ENCODE results near the gene TPM2.

DNA sequence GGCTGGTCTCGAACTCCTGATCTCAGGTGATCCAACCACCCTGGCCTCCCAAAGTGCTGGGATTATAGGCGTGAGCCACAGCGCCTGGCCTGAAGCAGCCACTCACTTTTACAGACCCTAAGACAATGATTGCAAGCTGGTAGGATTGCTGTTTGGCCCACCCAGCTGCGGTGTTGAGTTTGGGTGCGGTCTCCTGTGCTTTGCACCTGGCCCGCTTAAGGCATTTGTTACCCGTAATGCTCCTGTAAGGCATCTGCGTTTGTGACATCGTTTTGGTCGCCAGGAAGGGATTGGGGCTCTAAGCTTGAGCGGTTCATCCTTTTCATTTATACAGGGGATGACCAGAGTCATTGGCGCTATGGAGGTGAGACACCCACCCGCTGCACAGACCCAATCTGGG is 14.5 kb downstream of the TPM2 start:
- TF ChIP-seq, protein P1, sequence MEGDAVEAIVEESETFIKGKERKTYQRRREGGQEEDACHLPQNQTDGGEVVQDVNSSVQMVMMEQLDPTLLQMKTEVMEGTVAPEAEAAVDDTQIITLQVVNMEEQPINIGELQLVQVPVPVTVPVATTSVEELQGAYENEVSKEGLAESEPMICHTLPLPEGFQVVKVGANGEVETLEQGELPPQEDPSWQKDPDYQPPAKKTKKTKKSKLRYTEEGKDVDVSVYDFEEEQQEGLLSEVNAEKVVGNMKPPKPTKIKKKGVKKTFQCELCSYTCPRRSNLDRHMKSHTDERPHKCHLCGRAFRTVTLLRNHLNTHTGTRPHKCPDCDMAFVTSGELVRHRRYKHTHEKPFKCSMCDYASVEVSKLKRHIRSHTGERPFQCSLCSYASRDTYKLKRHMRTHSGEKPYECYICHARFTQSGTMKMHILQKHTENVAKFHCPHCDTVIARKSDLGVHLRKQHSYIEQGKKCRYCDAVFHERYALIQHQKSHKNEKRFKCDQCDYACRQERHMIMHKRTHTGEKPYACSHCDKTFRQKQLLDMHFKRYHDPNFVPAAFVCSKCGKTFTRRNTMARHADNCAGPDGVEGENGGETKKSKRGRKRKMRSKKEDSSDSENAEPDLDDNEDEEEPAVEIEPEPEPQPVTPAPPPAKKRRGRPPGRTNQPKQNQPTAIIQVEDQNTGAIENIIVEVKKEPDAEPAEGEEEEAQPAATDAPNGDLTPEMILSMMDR (IDR thresholded peaks at IDR 0.05 in 2 of 3, conservative IDR thresholded peaks at IDR 0.05 in 1 of 3; ENCODE audit: insufficient read depth in 2 of 3, low read depth in 1 of 3, low read length in 3 of 3) = no peak
- TF ChIP-seq KLF10 (CRISPR knock-in tag; IDR thresholded peaks at IDR 0.05) (no peak), ZNF232 (CRISPR knock-in tag; IDR thresholded peaks at IDR 0.05) (no peak), SMARCA4 (IDR thresholded peaks at IDR 0.05) (no peak)
- TF ChIP-seq, protein P2, sequence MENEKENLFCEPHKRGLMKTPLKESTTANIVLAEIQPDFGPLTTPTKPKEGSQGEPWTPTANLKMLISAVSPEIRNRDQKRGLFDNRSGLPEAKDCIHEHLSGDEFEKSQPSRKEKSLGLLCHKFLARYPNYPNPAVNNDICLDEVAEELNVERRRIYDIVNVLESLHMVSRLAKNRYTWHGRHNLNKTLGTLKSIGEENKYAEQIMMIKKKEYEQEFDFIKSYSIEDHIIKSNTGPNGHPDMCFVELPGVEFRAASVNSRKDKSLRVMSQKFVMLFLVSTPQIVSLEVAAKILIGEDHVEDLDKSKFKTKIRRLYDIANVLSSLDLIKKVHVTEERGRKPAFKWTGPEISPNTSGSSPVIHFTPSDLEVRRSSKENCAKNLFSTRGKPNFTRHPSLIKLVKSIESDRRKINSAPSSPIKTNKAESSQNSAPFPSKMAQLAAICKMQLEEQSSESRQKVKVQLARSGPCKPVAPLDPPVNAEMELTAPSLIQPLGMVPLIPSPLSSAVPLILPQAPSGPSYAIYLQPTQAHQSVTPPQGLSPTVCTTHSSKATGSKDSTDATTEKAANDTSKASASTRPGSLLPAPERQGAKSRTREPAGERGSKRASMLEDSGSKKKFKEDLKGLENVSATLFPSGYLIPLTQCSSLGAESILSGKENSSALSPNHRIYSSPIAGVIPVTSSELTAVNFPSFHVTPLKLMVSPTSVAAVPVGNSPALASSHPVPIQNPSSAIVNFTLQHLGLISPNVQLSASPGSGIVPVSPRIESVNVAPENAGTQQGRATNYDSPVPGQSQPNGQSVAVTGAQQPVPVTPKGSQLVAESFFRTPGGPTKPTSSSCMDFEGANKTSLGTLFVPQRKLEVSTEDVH (IDR thresholded peaks at IDR 0.05; ENCODE audit: low read depth, partially characterized antibody) = no peak
